ENCODE data around the gene STXBP3. TPM values are rescaled to one million over a fixed set of nuclear protein-coding genes. Genes with fewer than 3 reads are reported as not detected.

The STXBP3 gene
- total RNA-seq, 1 experiment from 2014 or later = 34.1 TPM

DNA sequence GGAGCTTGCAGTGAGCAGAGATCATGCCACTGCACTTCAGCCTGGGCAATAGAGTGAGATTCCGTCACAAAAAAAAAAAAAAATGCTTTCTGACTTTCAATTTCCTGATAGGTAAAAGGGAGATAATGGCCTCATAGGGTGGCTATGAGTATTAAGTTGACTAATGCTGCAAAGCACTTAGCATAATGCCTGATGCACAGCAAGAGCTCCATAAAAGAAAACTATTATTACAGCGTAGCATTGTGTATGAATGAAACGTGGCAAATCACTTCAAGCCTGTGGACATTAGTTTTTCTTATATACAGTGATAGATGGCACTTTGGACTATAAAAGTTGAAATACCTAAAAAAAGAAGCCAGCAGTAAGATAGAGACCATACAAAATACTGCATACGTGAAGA is 17.0 kb upstream of the STXBP3 start:
- Histone ChIP-seq H3K79me2 (ENCODE audit: insufficient read depth, low read length) (no peaks in the 10 kb centered on the region), H3K23me2 (ENCODE audit: insufficient read length, low read depth, low read length, poor library complexity, severe bottlenecking) (no peaks in the 10 kb centered on the region), H3K4ac (ENCODE audit: low read depth, low read length) (no peak overlapping the region), H3K9ac (ENCODE audit: extremely low read depth, insufficient read length, low read length) (no peak overlapping the region), H4K20me1 (ENCODE audit: control insufficient read depth, insufficient read depth, insufficient read length) (no peaks in the 10 kb centered on the region), H2BK20ac (ENCODE audit: low read depth, low read length, poor library complexity, severe bottlenecking) (no peak overlapping the region), H3K23ac (ENCODE audit: insufficient read length, low read depth, low read length) (no peak overlapping the region), H2BK120ac (ENCODE audit: low read depth, low read length, poor library complexity, severe bottlenecking) (no peak overlapping the region), H4K5ac (ENCODE audit: insufficient read length, low read depth, low read length) (no peak overlapping the region), H2BK5ac (ENCODE audit: insufficient read length, low read length) (no peak overlapping the region), H3K56ac (ENCODE audit: insufficient read length, low read depth, low read length) (no peak overlapping the region), H3K4me2 (ENCODE audit: insufficient read depth, insufficient read length, low read length) (no peak overlapping the region), H2AFZ (ENCODE audit: low read length) (no peak overlapping the region), H4K8ac (replicated peaks; ENCODE audit: insufficient read length, low read depth, low read length) (no peak overlapping the region), H2BK15ac (ENCODE audit: low read depth, low read length) (no peak overlapping the region), H2AK5ac (ENCODE audit: insufficient read length, low read length) (no peak overlapping the region), H3T11ph (ENCODE audit: low read length) (no peak overlapping the region), H2BK12ac (ENCODE audit: insufficient read length, low read depth, low read length) (no peak overlapping the region), H3K14ac (ENCODE audit: insufficient read depth, low read length) (no peak overlapping the region), H3K18ac (ENCODE audit: insufficient read length, low read depth, low read length) (no peak overlapping the region), H3K79me1 (ENCODE audit: insufficient read depth, low read depth, low read length, poor library complexity, severe bottlenecking) (no peaks in the 10 kb centered on the region), H3K27ac (ENCODE audit: insufficient read length, low read depth, low read length) (no peak overlapping the region), H4K91ac (ENCODE audit: insufficient read length, low read depth, low read length) (no peak overlapping the region), H3K9me3 (ENCODE audit: control insufficient read depth, low read depth, low read length) (no peaks in the 10 kb centered on the region), H3K4me1 (ENCODE audit: insufficient read depth, low read length) (no peaks in the 10 kb centered on the region), H3K27me3 (ENCODE audit: insufficient read depth, low read length) (no peaks in the 10 kb centered on the region)
- Mint-ChIP-seq H3K27me3 (ENCODE audit: low read depth) (peaks cover 2% of the 10 kb centered on the region; the same call in 1 of the 2 replicates), H3K4me3 (no peak overlapping the region), H3K9me3 (no peaks in the 10 kb centered on the region), H3K27ac (no peak overlapping the region), H3K36me3 (ENCODE audit: insufficient read depth in 1 of 3, low read depth in 3 of 3) (no peaks in the 10 kb centered on the region), H3K4me1 (no peaks in the 10 kb centered on the region)
- DNase-seq = no peak
- WGBS (ENCODE audit: extremely low coverage, insufficient read length, low lambda C conversion rate) = no CpG with 5 or more reads among the region's 4 CpGs
- TF ChIP-seq, protein P1, sequence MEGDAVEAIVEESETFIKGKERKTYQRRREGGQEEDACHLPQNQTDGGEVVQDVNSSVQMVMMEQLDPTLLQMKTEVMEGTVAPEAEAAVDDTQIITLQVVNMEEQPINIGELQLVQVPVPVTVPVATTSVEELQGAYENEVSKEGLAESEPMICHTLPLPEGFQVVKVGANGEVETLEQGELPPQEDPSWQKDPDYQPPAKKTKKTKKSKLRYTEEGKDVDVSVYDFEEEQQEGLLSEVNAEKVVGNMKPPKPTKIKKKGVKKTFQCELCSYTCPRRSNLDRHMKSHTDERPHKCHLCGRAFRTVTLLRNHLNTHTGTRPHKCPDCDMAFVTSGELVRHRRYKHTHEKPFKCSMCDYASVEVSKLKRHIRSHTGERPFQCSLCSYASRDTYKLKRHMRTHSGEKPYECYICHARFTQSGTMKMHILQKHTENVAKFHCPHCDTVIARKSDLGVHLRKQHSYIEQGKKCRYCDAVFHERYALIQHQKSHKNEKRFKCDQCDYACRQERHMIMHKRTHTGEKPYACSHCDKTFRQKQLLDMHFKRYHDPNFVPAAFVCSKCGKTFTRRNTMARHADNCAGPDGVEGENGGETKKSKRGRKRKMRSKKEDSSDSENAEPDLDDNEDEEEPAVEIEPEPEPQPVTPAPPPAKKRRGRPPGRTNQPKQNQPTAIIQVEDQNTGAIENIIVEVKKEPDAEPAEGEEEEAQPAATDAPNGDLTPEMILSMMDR (conservative IDR thresholded peaks at IDR 0.05) = no peak
